Activated B cell treated with CpG ODN at 0.5 μM for 24 hours (primary cell): ENCODE data around the gene DOCK1. TPM values are rescaled to one million over a fixed set of nuclear protein-coding genes. Genes with fewer than 3 reads are reported as not detected.

Experiments used
- ATAC-seq: fragments of 200-7000 bp; cut with Tn5 transposase; one replicate; pipeline ENCODE4 v1.10.0; 2021; ENCODE audit warnings: low read depth, mild to moderate bottlenecking, moderate library complexity
- CTCF ChIA-PET: fragments of 350-600 bp; sonication (Branson Sonifier 250); formaldehyde crosslinking; loops from one replicate; lab custom pipeline; 2021; ENCODE audit warnings: antibody characterized with exemption; lab: Charles Lee
- POLR2A ChIA-PET: fragments of 350-600 bp; sonication (Branson Sonifier 250); formaldehyde crosslinking; loops from one replicate; lab custom pipeline; 2021; ENCODE audit warnings: antibody characterized with exemption; lab: Charles Lee
- DNase-seq: peaks from one replicate; pipeline ENCODE4 v3.0.0; 2022
- H3K27ac Mint-ChIP-seq: one replicate; pipeline ENCODE4 v1.8.0; 2020; ENCODE audit warnings: mixed read lengths
- H3K27me3 Mint-ChIP-seq: one replicate; pipeline ENCODE4 v1.8.0; 2021; ENCODE audit warnings: mixed read lengths
- H3K36me3 Mint-ChIP-seq: one replicate; pipeline ENCODE4 v1.8.0; 2021; ENCODE audit warnings: low read depth, mixed read lengths
- H3K4me1 Mint-ChIP-seq: one replicate; pipeline ENCODE4 v1.8.0; 2021; ENCODE audit warnings: mixed read lengths
- H3K4me3 Mint-ChIP-seq: one replicate; pipeline ENCODE4 v1.8.0; 2020; ENCODE audit warnings: mild to moderate bottlenecking, mixed read lengths
- H3K9me3 Mint-ChIP-seq: one replicate; pipeline ENCODE4 v1.8.0; 2020; ENCODE audit warnings: mixed read lengths
- intact Hi-C: fragments of 100-400 bp; cut with micrococcal nuclease; formaldehyde crosslinking; loops from one replicate; pipeline ENCODE4 v1.15.1; 2024
- total RNA-seq: library from RNA; stranded (reverse); gene quantifications from 2 replicates; pipeline ENCODE4 v1.2.3, GENCODE V29; 2022
- TF ChIP-seq, protein P1 (sequence below): fragments of 200-600 bp; IDR thresholded peaks from one replicate; pipeline ENCODE4 v1.8.0; 2022; ENCODE audit warnings: antibody characterized with exemption, mild to moderate bottlenecking

Gene DOCK1
- total RNA-seq, 1 donor from 2014 or later: not detected

DNA sequence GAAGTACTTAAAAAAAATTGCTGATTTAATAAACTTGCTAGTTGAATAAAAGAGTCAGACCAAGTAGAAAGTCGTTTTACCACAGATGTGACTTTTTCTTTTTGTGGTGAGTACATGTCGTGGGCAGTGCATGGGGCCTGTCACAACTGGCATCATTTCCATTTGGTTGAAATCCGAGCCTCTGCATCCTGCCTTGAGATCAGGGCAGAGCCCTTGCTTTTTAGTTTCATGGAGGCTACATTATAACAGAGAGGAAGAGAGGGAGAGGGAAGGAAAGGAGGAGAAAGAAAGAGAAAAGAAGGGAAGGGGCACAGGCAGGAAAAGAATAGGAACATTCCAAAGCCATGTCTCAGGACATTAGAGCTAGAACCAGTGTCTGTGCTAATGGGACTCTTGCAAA, 311.6 kb downstream of the DOCK1 start:
- POLR2A ChIA-PET: no interaction called here
- H3K9me3 Mint-ChIP-seq: peaks cover 4% of the 10 kb centered on the region
- DNase-seq (no peak), ATAC-seq (no peak)
- no peak overlapping the region for H3K4me3 Mint-ChIP-seq
- TF ChIP-seq, protein P1, sequence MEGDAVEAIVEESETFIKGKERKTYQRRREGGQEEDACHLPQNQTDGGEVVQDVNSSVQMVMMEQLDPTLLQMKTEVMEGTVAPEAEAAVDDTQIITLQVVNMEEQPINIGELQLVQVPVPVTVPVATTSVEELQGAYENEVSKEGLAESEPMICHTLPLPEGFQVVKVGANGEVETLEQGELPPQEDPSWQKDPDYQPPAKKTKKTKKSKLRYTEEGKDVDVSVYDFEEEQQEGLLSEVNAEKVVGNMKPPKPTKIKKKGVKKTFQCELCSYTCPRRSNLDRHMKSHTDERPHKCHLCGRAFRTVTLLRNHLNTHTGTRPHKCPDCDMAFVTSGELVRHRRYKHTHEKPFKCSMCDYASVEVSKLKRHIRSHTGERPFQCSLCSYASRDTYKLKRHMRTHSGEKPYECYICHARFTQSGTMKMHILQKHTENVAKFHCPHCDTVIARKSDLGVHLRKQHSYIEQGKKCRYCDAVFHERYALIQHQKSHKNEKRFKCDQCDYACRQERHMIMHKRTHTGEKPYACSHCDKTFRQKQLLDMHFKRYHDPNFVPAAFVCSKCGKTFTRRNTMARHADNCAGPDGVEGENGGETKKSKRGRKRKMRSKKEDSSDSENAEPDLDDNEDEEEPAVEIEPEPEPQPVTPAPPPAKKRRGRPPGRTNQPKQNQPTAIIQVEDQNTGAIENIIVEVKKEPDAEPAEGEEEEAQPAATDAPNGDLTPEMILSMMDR: no peak
- intact Hi-C loops: no loop called here
- no peaks in the 10 kb centered on the region for H3K4me1 Mint-ChIP-seq
- CTCF ChIA-PET: no interaction called here
- no peak overlapping the region for H3K27ac Mint-ChIP-seq
- H3K27me3 Mint-ChIP-seq: no peaks in the 10 kb centered on the region
- H3K36me3 Mint-ChIP-seq: no peaks in the 10 kb centered on the region

DNA sequence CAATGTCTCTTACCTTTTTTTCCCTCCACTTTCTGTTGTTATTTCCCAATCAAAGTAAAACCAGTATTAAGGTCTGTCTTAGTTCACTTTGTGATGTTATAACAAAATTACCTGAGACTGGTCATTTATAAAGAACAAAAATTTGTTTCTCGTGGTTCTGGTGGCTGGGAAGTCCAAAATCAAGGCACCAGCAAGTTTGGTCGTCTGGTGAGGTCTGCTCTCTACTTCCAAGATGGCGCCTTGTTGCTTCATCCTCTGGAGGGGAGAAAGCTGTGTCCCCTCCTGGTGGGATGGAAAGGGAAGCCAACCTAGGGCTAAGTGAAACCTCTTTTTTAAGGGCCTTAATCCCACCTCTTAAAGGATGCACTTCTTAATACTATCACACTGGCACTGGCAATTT, 313.4 kb downstream of the DOCK1 start:
- Mint-ChIP-seq H3K9me3 (peaks cover 4% of the 10 kb centered on the region), H3K36me3 (no peaks in the 10 kb centered on the region), H3K4me1 (no peaks in the 10 kb centered on the region), H3K27me3 (no peaks in the 10 kb centered on the region), H3K27ac (no peak overlapping the region), H3K4me3 (no peak overlapping the region)
- DNase-seq (no peak), ATAC-seq (no peak)
- ChIA-PET CTCF (no interaction called here), POLR2A (no interaction called here)
- intact Hi-C loops: no loop called here
- TF ChIP-seq, protein P1: no peak

DNA sequence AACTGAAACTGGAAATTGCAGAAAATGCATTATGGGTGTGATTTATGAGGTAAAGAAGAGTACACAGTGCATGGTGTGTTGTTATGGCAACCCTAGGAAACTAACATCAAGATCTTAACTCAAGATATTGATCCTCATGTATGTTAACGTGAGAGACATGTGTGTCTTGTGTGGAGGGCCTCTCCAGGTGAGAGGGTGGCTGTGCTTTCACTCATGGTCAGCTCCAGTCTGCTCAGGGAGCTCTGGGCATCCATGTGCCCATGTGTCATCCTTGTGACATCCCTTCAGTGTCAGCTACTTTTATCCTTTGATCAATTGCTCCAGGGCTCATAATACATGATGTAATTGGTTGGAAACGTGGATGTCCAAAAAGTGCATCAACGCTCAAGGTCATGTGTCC, 316.1 kb downstream of the DOCK1 start:
- no peak for DNase-seq
- ATAC-seq: no peak
- ChIA-PET POLR2A (no interaction called here), CTCF (no interaction called here)
- H3K9me3 Mint-ChIP-seq: peaks cover 4% of the 10 kb centered on the region
- H3K4me1 Mint-ChIP-seq: no peaks in the 10 kb centered on the region
- H3K27ac Mint-ChIP-seq: no peak overlapping the region
- no peak overlapping the region for H3K4me3 Mint-ChIP-seq
- TF ChIP-seq, protein P1: no peak
- no peaks in the 10 kb centered on the region for H3K27me3 Mint-ChIP-seq
- H3K36me3 Mint-ChIP-seq: no peaks in the 10 kb centered on the region
- intact Hi-C loops: no loop called here

DNA sequence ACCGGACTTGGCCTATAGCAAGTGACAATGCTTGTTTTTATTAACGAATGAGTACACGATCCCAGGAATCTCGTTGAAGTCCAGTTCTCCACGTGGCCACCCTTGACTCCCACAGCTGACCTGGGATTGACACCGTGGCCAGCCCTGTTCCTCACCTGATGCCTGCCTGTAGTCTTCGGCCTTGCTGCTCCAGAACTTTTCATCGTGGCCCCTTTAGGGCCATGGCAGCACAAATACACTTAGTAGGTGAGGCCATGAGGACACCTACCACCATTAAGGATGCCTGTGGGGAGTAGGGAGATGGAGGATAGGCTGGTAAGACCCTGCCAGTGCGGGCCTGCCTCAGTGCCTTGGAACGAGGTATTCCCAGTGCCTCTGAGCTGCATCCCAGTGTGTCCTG, 321.8 kb downstream of the DOCK1 start:
- ChIA-PET POLR2A (no interaction called here), CTCF (no interaction called here)
- DNase-seq (no peak), ATAC-seq (no peak)
- intact Hi-C loops: no loop called here
- Mint-ChIP-seq H3K9me3 (no peaks in the 10 kb centered on the region), H3K27ac (no peak overlapping the region), H3K36me3 (no peaks in the 10 kb centered on the region), H3K4me3 (no peak overlapping the region), H3K4me1 (no peaks in the 10 kb centered on the region), H3K27me3 (no peaks in the 10 kb centered on the region)
- TF ChIP-seq, protein P1: no peak

DNA sequence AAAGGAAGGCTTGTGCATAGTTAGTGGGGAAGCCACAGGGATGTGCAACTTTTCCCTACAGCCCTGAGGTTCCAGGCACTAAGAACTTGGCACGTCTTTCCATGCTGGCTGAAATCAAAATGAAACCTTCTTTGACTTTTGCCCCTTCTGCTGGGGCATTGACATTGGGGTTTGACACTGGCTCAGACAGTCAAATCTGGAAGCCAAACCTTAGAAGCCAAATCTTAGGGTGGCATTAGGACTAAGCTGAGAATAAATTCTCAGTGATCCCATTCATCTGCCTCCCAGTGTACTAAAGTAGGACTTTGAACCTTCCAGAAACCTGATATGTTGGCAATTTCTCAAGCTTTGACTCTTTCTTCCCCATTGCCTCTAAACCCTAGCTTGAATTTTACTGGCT, 322.4 kb downstream of the DOCK1 start:
- ChIA-PET POLR2A (no interaction called here), CTCF (no interaction called here)
- intact Hi-C loops: no loop called here
- H3K36me3 Mint-ChIP-seq: no peaks in the 10 kb centered on the region
- H3K27me3 Mint-ChIP-seq: no peaks in the 10 kb centered on the region
- H3K9me3 Mint-ChIP-seq: no peaks in the 10 kb centered on the region
- no peak for ATAC-seq
- no peak overlapping the region for H3K27ac Mint-ChIP-seq
- no peak for DNase-seq
- H3K4me3 Mint-ChIP-seq: no peak overlapping the region
- TF ChIP-seq, protein P1: no peak
- H3K4me1 Mint-ChIP-seq: no peaks in the 10 kb centered on the region
